ENCODE measurements around the gene ADD1. TPM values are rescaled to one million over a fixed set of nuclear protein-coding genes. Genes with fewer than 3 reads are reported as not detected.

Gene ADD1
- total RNA-seq, 1 experiment from 2014 or later = 163 TPM

GRCh38 chr4:2823671-2824328, 19.8 kb upstream of the ADD1 start:
- Mint-ChIP-seq H3K27me3 (ENCODE audit: low read depth) (no peaks in the 10 kb centered on the region), H3K4me1 (peaks cover 12 to 15% of the 10 kb centered on the region in 2 experiments), H3K27ac (no peak overlapping the region), H3K4me3 (no peak overlapping the region), H3K9me3 (no peaks in the 10 kb centered on the region; a peak in 2 of 5 replicates), H3K36me3 (ENCODE audit: insufficient read depth in 1 of 3, low read depth in 3 of 3) (peaks cover 27 to 64% (median 50%) of the 10 kb centered on the region in 3 experiments; a peak in 6 of 7 replicates)
- Histone ChIP-seq H3K9ac (ENCODE audit: extremely low read depth, insufficient read length, low read length) (no peak overlapping the region), H3K14ac (ENCODE audit: insufficient read depth, low read length) (no peak overlapping the region), H2AK5ac (ENCODE audit: insufficient read length, low read length) (no peak overlapping the region), H3K56ac (ENCODE audit: insufficient read length, low read depth, low read length) (no peak overlapping the region), H3K27ac (ENCODE audit: insufficient read length, low read depth, low read length) (no peak overlapping the region), H3T11ph (ENCODE audit: low read length) (no peak overlapping the region), H3K4me1 (ENCODE audit: insufficient read depth, low read length) (no peaks in the 10 kb centered on the region), H2BK15ac (ENCODE audit: low read depth, low read length) (no peak overlapping the region), H4K20me1 (ENCODE audit: control insufficient read depth, insufficient read depth, insufficient read length) (peaks cover 6% of the 10 kb centered on the region), H3K4ac (ENCODE audit: low read depth, low read length) (no peak overlapping the region), H2BK12ac (ENCODE audit: insufficient read length, low read depth, low read length) (no peak overlapping the region), H3K79me1 (ENCODE audit: insufficient read depth, low read depth, low read length, poor library complexity, severe bottlenecking) (no peaks in the 10 kb centered on the region), H2BK120ac (ENCODE audit: low read depth, low read length, poor library complexity, severe bottlenecking) (no peak overlapping the region), H2AFZ (ENCODE audit: low read length) (no peak overlapping the region), H3K23ac (ENCODE audit: insufficient read length, low read depth, low read length) (no peak overlapping the region), H2BK5ac (ENCODE audit: insufficient read length, low read length) (no peak overlapping the region), H3K79me2 (ENCODE audit: insufficient read depth, low read length) (no peaks in the 10 kb centered on the region), H4K5ac (ENCODE audit: insufficient read length, low read depth, low read length) (no peak overlapping the region), H2BK20ac (ENCODE audit: low read depth, low read length, poor library complexity, severe bottlenecking) (no peak overlapping the region), H3K4me2 (ENCODE audit: insufficient read depth, insufficient read length, low read length) (no peak overlapping the region), H4K91ac (ENCODE audit: insufficient read length, low read depth, low read length) (no peak overlapping the region), H3K23me2 (ENCODE audit: insufficient read length, low read depth, low read length, poor library complexity, severe bottlenecking) (peaks cover under 1% of the 10 kb centered on the region), H3K9me3 (ENCODE audit: control insufficient read depth, low read depth, low read length) (no peaks in the 10 kb centered on the region), H3K27me3 (ENCODE audit: insufficient read depth, low read length) (no peaks in the 10 kb centered on the region), H4K8ac (replicated peaks; ENCODE audit: insufficient read length, low read depth, low read length) (no peak overlapping the region), H3K18ac (ENCODE audit: insufficient read length, low read depth, low read length) (no peak overlapping the region)
- DNase-seq = no peak
- WGBS (ENCODE audit: extremely low coverage, insufficient read length, low lambda C conversion rate) = no CpG with 5 or more reads among the region's 14 CpGs
- no peak for TF ChIP-seq CTCF (conservative IDR thresholded peaks at IDR 0.05)
